A549 (cell line): ENCODE results near the gene GRM5. TPM values are rescaled to one million over a fixed set of nuclear protein-coding genes. Genes with fewer than 3 reads are reported as not detected.

Experiments used
- ATAC-seq, 2 experiments: fragments of 200-7000 bp in 1 of 2; fragments of >200 bp in 1 of 2; cut with Nextera tagmentation in 1 of 2; cut with Tn5 transposase in 1 of 2; 3 replicates each; pipeline versions ENCODE4 v1.8.0 to v1.9.1; 2018 to 2020; ENCODE audit warnings: mild to moderate bottlenecking in 1 of 2, moderate library complexity in 1 of 2
- CTCF ChIA-PET: fragments of 300-600 bp; sonication (Branson Sonifier 250); formaldehyde crosslinking; extraction: SDS; loops from one replicate; lab custom pipeline; 2021; ENCODE audit warnings: antibody characterized with exemption, inconsistent platforms; lab: Yijun Ruan, JAX
- POLR2A ChIA-PET: fragments of 350-600 bp; formaldehyde crosslinking; extraction: SDS; loops from one replicate; lab custom pipeline; 2021; ENCODE audit warnings: antibody characterized with exemption, inconsistent platforms; lab: Yijun Ruan, JAX
- DNase-seq, 2 experiments: peaks; one replicate each; pipeline versions ENCODE4 v3.0.0 to v3.0.0-alpha.2; 2011 to 2016; ENCODE audit warnings: low read depth in 1 of 2, low spot score in 1 of 2
- FAIRE-seq: peaks from 2 replicates; lab custom pipeline; 2011; peaks lifted over from hg19 to GRCh38; lab: Jason Lieb, UNC
- H3K27ac ChIP-seq, 2 experiments: fragments of >200 bp; sonication (Bioruptor Twin); formaldehyde crosslinking; 3 replicates each; pipeline ENCODE4 v1.5.1; 2016 to 2017
- H3K4me1 ChIP-seq: fragments of >200 bp; sonication (Bioruptor Twin); formaldehyde crosslinking; 3 replicates; pipeline ENCODE4 v1.6.1; 2016
- H3K4me2 ChIP-seq: fragments of >200 bp; sonication (Bioruptor Twin); formaldehyde crosslinking; 3 replicates; pipeline ENCODE4 v1.6.1; 2016
- H3K4me3 ChIP-seq: fragments of >200 bp; sonication (Bioruptor Twin); formaldehyde crosslinking; 3 replicates; pipeline ENCODE4 v1.5.1; 2016
- H3K9me3 ChIP-seq: fragments of >200 bp; sonication (Bioruptor Twin); formaldehyde crosslinking; 3 replicates; pipeline ENCODE4 v1.6.1; 2016
- CBX8 ChIP-seq: fragments of 200-600 bp; sonication (generic); IDR thresholded peaks from 2 replicates; pipeline ENCODE4 v1.6.1; 2016
- CHD4 ChIP-seq: fragments of 200-600 bp; sonication (generic); IDR thresholded peaks from 2 replicates; pipeline ENCODE4 v1.6.1; 2016; ENCODE audit warnings: antibody characterized with exemption, mild to moderate bottlenecking, borderline replicate concordance
- EHF ChIP-seq: fragments of 250-450 bp; sonication (Bioruptor Pico); IDR thresholded peaks from 2 replicates; pipeline ENCODE4 v1.5.0; 2020; ENCODE audit warnings: mild to moderate bottlenecking
- EHMT2 ChIP-seq: fragments of 200-600 bp; sonication (generic); IDR thresholded peaks from 2 replicates; pipeline ENCODE4 v1.6.1; 2016; ENCODE audit warnings: antibody characterized with exemption, low read depth, mild to moderate bottlenecking, moderate library complexity
- ELK1 ChIP-seq: fragments of 150-350 bp; IDR thresholded peaks from 2 replicates; pipeline ENCODE4 v1.6.1; 2014; ENCODE audit warnings: low read depth, mild to moderate bottlenecking, low read length
- ESRRA ChIP-seq: fragments of 150-350 bp; IDR thresholded peaks from 2 replicates; pipeline ENCODE4 v1.6.1; 2014; ENCODE audit warnings: mild to moderate bottlenecking, low read length, borderline replicate concordance
- FOXS1 ChIP-seq: fragments of 250-450 bp; sonication (Bioruptor Pico); IDR thresholded peaks from 2 replicates; pipeline ENCODE4 v1.5.0; 2020; ENCODE audit warnings: mild to moderate bottlenecking, moderate library complexity
- GATA3 ChIP-seq: IDR thresholded peaks from 2 replicates; pipeline ENCODE4 v1.6.1; 2012; ENCODE audit warnings: borderline replicate concordance
- HDAC2 ChIP-seq: fragments of 200-600 bp; sonication (generic); IDR thresholded peaks from 2 replicates; pipeline ENCODE4 v1.6.1; 2016
- HEYL ChIP-seq: fragments of 250-450 bp; sonication (Bioruptor Pico); IDR thresholded peaks from 2 replicates; pipeline ENCODE4 v1.8.0; 2021; ENCODE audit warnings: mild to moderate bottlenecking, moderate library complexity
- HOXB13 ChIP-seq: fragments of 250-450 bp; sonication (Bioruptor Pico); IDR thresholded peaks from 2 replicates; pipeline ENCODE4 v1.5.0; 2020; ENCODE audit warnings: low read depth, mild to moderate bottlenecking, moderate library complexity
- HOXB5 ChIP-seq: fragments of 250-450 bp; sonication (Bioruptor Pico); IDR thresholded peaks from 2 replicates; pipeline ENCODE4 v1.5.0; 2020; ENCODE audit warnings: mild to moderate bottlenecking, moderate library complexity
- JUN ChIP-seq, 2 experiments: fragments of >200 bp; sonication (Bioruptor Twin); formaldehyde crosslinking; IDR thresholded peaks; 2 replicates in 1 of 2; 3 replicates in 1 of 2; pipeline ENCODE4 v1.6.1; 2016 to 2017
- JUNB ChIP-seq: fragments of >200 bp; sonication (Bioruptor Twin); formaldehyde crosslinking; IDR thresholded peaks from 2 replicates; pipeline ENCODE4 v1.6.1; 2016
- KDM1A ChIP-seq: fragments of 200-600 bp; sonication (generic); IDR thresholded peaks from 2 replicates; pipeline ENCODE4 v1.6.1; 2016; ENCODE audit warnings: low read depth, mild to moderate bottlenecking
- KDM5A ChIP-seq: fragments of 200-600 bp; sonication (generic); IDR thresholded peaks from 2 replicates; pipeline ENCODE4 v1.6.1; 2016; ENCODE audit warnings: antibody characterized with exemption, mild to moderate bottlenecking
- MAFK ChIP-seq: fragments of 450-650 bp; IDR thresholded peaks from 2 replicates; pipeline ENCODE4 v1.6.1; 2014; ENCODE audit not compliant: partially characterized antibody
- MAZ ChIP-seq: fragments of 150-350 bp; IDR thresholded peaks from 2 replicates; pipeline ENCODE4 v1.6.1; 2014; ENCODE audit warnings: antibody characterized with exemption, low read depth, low read length, borderline replicate concordance
- MYC ChIP-seq: IDR thresholded peaks from 2 replicates; pipeline ENCODE4 v1.6.1; 2012; ENCODE audit warnings: mild to moderate bottlenecking, inconsistent platforms, low read length, improper control_type of control experiment, borderline replicate concordance
- NFE2L2 ChIP-seq: fragments of 150-350 bp; conservative IDR thresholded peaks from 2 replicates; pipeline ENCODE4 v1.6.1; 2014; ENCODE audit warnings: low read length
- NPAS2 ChIP-seq: fragments of 250-450 bp; sonication (Bioruptor Pico); IDR thresholded peaks from 2 replicates; pipeline ENCODE4 v1.8.0; 2022; ENCODE audit warnings: mild to moderate bottlenecking, moderate library complexity, borderline replicate concordance
- POLR2AphosphoS2 ChIP-seq: conservative IDR thresholded peaks from 2 replicates; pipeline ENCODE4 v1.6.1; 2012; ENCODE audit warnings: low read length, improper control_type of control experiment, inconsistent platforms
- RCOR1 ChIP-seq: fragments of 150-350 bp; IDR thresholded peaks from 2 replicates; pipeline ENCODE4 v1.6.1; 2014; ENCODE audit warnings: antibody characterized with exemption, low read length, low read depth
- REST ChIP-seq: fragments of 200-600 bp; sonication (generic); IDR thresholded peaks from 2 replicates; pipeline ENCODE4 v1.6.1; 2016; ENCODE audit warnings: antibody characterized with exemption, mild to moderate bottlenecking, moderate library complexity
- RNF2 ChIP-seq: fragments of 200-600 bp; sonication (generic); IDR thresholded peaks from 2 replicates; pipeline ENCODE4 v1.6.1; 2016; ENCODE audit warnings: low read depth, mild to moderate bottlenecking, antibody characterized with exemption, moderate library complexity, borderline replicate concordance
- TFCP2L1 ChIP-seq: fragments of 250-450 bp; sonication (Bioruptor Pico); IDR thresholded peaks from 2 replicates; pipeline ENCODE4 v1.5.0; 2021; ENCODE audit warnings: mild to moderate bottlenecking
- USF2 ChIP-seq: fragments of 450-650 bp; IDR thresholded peaks from 2 replicates; pipeline ENCODE4 v1.6.1; 2014; ENCODE audit warnings: antibody characterized with exemption
- WGBS: methylation state at CpG from one replicate; pipeline ENCODE4 v1.1.6; 2017; ENCODE audit errors: missing lambda C conversion rate; 5-methylcytosine and 5-hydroxymethylcytosine counted together
- polyA plus RNA-seq, 4 experiments: library from polyadenylated mRNA; depleted of rRNA in 3 of 4; stranded (reverse); fragments of >200 nt; fragmentation: RNase III in 1 of 4; extraction: RNeasy Plus Mini Kit Qiagen cat#74134 plus additional on column Dnase treatment in 1 of 4; gene quantifications; 2 replicates in 3 of 4; 3 replicates in 1 of 4; pipeline ENCODE4 v1.2.3, GENCODE V29; 2011 to 2017

The GRM5 gene
- polyA plus RNA-seq, 2 of the 4 experiments (the other 2 are of a cell fraction): 0.01 TPM; not detected in 1

- H3K4me3 ChIP-seq: no peak overlapping the region
- H3K4me1 ChIP-seq: 0 out of 3 replicates have a peak, but pooled peaks cover 4% of the 10 kb centered on the region
- ChIA-PET CTCF (interaction anchor here (1.0 kb wide), 2 partner anchors 60 to 1130 kb away, joined by 3 read pairs; no protein-coding TSS in a partner anchor), POLR2A (no interaction called here)
- no peak for DNase-seq
- no peak for ATAC-seq
- TF ChIP-seq EHMT2 (no peak), JUNB (no peak), FOXS1 (CRISPR knock-in tag) (no peak), ELK1 (no peak), KDM1A (no peak), MYC (no peak), RCOR1 (no peak), POLR2AphosphoS2 (no peak), MAFK (no peak), CHD4 (no peak), MAZ (no peak), HDAC2 (no peak), KDM5A (no peak), HOXB5 (no peak), EHF (CRISPR knock-in tag) (no peak), HOXB13 (no peak)
- TF ChIP-seq, all 56 proteins: peak for 0
- Histone ChIP-seq H3K9me3 (no peaks in the 10 kb centered on the region), H3K4me2 (no peak overlapping the region), H3K27ac (no peak overlapping the region)
- WGBS: 72% methylated on average over 2 of the region's 2 CpGs
- no peak for FAIRE-seq
These were observed 582.9 kb downstream of the GRM5 start for GRCh38 chr11:88482871-88483301.

- Histone ChIP-seq H3K4me1 (0 out of 3 replicates have a peak, but pooled peaks cover 4% of the 10 kb centered on the region), H3K4me2 (no peak overlapping the region), H3K27ac (no peak overlapping the region), H3K4me3 (no peak overlapping the region), H3K9me3 (no peaks in the 10 kb centered on the region)
- DNase-seq: no peak
- WGBS: 11% methylated on average over 1 of the region's 1 CpG
- no peak for FAIRE-seq
- POLR2A ChIA-PET: no interaction called here
- ATAC-seq: no peak
- CTCF ChIA-PET: interaction anchor here (1.0 kb wide), 1 partner anchor 64 kb away, joined by 3 read pairs; no protein-coding TSS in a partner anchor
- TF ChIP-seq KDM5A: no peak
These were observed 585.6 kb downstream of the GRM5 start for GRCh38 chr11:88480223-88480622.

- TF ChIP-seq MYC (no peak), GATA3 (no peak), JUNB (no peak), HDAC2 (no peak), USF2 (no peak), JUN (IDR thresholded peaks at IDR 0.05) (no peak), TFCP2L1 (CRISPR knock-in tag) (no peak), NPAS2 (CRISPR knock-in tag) (no peak), CBX8 (no peak), POLR2AphosphoS2 (no peak), RNF2 (no peak), RCOR1 (no peak), ESRRA (no peak), CHD4 (no peak), REST (no peak), NFE2L2 (no peak), HEYL (CRISPR knock-in tag) (no peak), KDM5A (no peak), EHMT2 (no peak)
- 0 out of 6 replicates have a peak overlapping the region, but pooled peaks of 1 of the 2 experiments have one; percentile 19 for H3K27ac ChIP-seq
- DNase-seq (no peak), FAIRE-seq (no peak), ATAC-seq (no peak)
- POLR2A ChIA-PET: no interaction called here
- H3K4me3 ChIP-seq: no peak overlapping the region
- H3K4me1 ChIP-seq: 0 out of 3 replicates have a peak, but pooled peaks cover 4% of the 10 kb centered on the region
- H3K9me3 ChIP-seq: no peaks in the 10 kb centered on the region
- WGBS: 67% methylated on average over 4 of the region's 4 CpGs
- H3K4me2 ChIP-seq: no peak overlapping the region
- CTCF ChIA-PET: no interaction called here
These were observed 587.5 kb downstream of the GRM5 start for GRCh38 chr11:88478136-88478815.
